ENCODE data around the gene ACAD8. TPM values are rescaled to one million over a fixed set of nuclear protein-coding genes. Genes with fewer than 3 reads are reported as not detected.
A peak's percentile ranks its signal among the peaks of the same experiment; 100 is the strongest.

The ACAD8 gene
- total and polyA plus RNA-seq, 10 of the 15 experiments (the other 5 are each of a cell fraction or from before 2014, with no cell fraction given), result 9.9 to 34.8 (median 22.2) TPM

- TF ChIP-seq SKIL (IDR thresholded peaks at IDR 0.05; ENCODE audit: low read depth, poor library complexity, severe bottlenecking) (no peak), ZNF274 (IDR thresholded peaks at IDR 0.05; ENCODE audit: insufficient read depth, insufficient read length) (no peak), ZBTB33 (IDR thresholded peaks at IDR 0.05) (no peak), BHLHE40 (IDR thresholded peaks at IDR 0.05; ENCODE audit: borderline replicate concordance in 1 of 2, low read depth in 2 of 2, low read length in 1 of 2) (peak; percentile 16 to 58; a peak in 2 of 4 replicates), CEBPB (IDR thresholded peaks at IDR 0.05; ENCODE audit: borderline replicate concordance in 1 of 2, low read depth in 2 of 2, low read length in 2 of 2) (no peak), ZNF217 (IDR thresholded peaks at IDR 0.05) (no peak), BRCA1 (IDR thresholded peaks at IDR 0.05; ENCODE audit: low read depth, low read length) (no peak), ZSCAN29 (IDR thresholded peaks at IDR 0.05) (no peak), SMAD1 (IDR thresholded peaks at IDR 0.05; ENCODE audit: low read depth, partially characterized antibody) (no peak)
Observed at GRCh38 chr11:134253188-134253993, at the start of gene ACAD8, which contains the start of gene THYN1 (continued).

Data from GM12878 (cell line).